Measurements from ENCODE around the gene MYO1B.
"Not testable (repeated sequence)": the region's sequence is repeated elsewhere in the genome, so short reads cannot be mapped to it uniquely, and the experiment has no call there.

MYO1B gene

DNA sequence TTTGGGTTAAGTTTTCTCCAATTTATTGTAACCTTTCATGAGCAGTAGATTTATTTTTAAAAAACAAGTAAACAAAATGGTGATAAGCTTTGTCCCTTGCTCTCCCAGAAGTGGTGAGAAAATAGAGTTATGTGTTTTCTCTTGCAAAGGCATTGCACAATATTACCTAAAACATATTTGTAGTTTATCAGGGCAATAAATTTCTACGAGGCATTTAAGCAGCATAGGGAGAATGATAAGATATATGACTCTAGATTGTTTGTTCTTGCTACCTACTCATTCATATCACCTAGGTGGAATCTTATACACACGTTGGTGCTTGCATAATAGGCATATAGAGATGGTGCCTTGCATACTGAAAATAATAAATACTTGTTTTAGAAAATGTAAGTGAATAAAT is 201.7 kb downstream of the MYO1B start:
- no peak overlapping the region for H3K27ac ChIP-seq
- TF ChIP-seq, protein P1, sequence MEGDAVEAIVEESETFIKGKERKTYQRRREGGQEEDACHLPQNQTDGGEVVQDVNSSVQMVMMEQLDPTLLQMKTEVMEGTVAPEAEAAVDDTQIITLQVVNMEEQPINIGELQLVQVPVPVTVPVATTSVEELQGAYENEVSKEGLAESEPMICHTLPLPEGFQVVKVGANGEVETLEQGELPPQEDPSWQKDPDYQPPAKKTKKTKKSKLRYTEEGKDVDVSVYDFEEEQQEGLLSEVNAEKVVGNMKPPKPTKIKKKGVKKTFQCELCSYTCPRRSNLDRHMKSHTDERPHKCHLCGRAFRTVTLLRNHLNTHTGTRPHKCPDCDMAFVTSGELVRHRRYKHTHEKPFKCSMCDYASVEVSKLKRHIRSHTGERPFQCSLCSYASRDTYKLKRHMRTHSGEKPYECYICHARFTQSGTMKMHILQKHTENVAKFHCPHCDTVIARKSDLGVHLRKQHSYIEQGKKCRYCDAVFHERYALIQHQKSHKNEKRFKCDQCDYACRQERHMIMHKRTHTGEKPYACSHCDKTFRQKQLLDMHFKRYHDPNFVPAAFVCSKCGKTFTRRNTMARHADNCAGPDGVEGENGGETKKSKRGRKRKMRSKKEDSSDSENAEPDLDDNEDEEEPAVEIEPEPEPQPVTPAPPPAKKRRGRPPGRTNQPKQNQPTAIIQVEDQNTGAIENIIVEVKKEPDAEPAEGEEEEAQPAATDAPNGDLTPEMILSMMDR (IDR thresholded peaks at IDR 0.05) = no peak
- TF ChIP-seq ZFX (IDR thresholded peaks at IDR 0.05; ENCODE audit: borderline replicate concordance) = no peak

DNA sequence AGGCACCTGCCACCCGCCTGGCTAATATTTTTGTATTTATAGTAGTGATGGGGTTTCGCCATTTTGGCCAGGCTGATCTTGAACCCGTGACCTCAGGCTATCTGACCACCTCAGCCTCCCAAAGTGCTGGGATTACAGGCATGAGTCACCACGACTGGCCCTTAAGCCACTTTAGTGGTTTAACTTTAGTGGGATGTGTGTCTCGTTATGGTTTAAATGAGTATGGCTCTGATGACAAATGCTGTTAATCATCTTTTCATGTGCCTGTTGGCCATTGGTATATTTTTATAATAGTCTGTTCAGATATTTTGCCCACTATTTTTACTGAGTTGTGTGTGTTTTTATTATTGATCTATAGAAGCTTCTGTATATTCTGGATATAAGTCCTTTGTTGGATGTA is 205.9 kb downstream of the MYO1B start:
- no peak overlapping the region for H3K27ac ChIP-seq
- TF ChIP-seq, protein P1 (IDR thresholded peaks at IDR 0.05) = no peak
- no peak for TF ChIP-seq ZFX (IDR thresholded peaks at IDR 0.05; ENCODE audit: borderline replicate concordance)

DNA sequence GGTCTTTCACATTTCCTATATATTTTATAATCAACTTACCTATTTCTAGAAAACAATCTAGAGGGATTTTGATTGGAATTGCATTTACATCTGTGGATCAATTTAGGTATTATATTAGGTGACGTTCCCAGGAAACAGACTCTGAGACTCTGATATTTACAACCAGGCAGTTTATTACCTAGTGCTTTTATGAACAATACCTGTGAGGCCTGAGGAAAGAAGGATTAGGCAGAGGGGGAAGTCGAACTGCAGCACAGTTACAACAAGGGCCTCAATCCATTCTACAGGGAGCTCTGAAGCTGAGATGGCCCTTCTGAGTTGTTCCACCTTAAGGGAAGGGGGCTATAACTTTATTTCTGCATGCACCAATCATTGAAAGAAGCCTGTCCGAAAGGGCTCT is 206.9 kb downstream of the MYO1B start:
- no peak overlapping the region for H3K27ac ChIP-seq
- TF ChIP-seq, protein P1 (IDR thresholded peaks at IDR 0.05) = no peak
- no peak for TF ChIP-seq ZFX (IDR thresholded peaks at IDR 0.05; ENCODE audit: borderline replicate concordance)

DNA sequence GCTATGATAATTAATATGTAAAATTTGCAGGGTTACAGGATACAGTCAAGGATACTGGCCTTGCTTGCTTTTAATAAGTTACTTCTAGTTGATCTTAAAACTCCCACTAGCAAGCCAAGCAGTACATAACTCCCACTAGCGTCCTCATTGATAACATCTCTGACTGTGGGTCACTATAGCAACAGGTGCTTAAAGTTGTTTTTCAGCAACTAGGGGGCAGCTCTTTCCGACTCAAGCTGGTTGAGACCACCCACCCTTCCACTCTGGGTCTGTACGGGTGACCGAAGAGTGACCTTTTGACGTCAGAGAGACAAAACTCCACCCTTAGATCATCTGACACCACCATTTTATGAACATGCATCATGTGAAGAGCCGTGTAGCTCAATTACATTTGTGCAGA is 208.6 kb downstream of the MYO1B start:
- TF ChIP-seq, protein P1 (IDR thresholded peaks at IDR 0.05) = no peak
- TF ChIP-seq ZFX (IDR thresholded peaks at IDR 0.05; ENCODE audit: borderline replicate concordance) = no peak
- H3K27ac ChIP-seq = no peak overlapping the region

DNA sequence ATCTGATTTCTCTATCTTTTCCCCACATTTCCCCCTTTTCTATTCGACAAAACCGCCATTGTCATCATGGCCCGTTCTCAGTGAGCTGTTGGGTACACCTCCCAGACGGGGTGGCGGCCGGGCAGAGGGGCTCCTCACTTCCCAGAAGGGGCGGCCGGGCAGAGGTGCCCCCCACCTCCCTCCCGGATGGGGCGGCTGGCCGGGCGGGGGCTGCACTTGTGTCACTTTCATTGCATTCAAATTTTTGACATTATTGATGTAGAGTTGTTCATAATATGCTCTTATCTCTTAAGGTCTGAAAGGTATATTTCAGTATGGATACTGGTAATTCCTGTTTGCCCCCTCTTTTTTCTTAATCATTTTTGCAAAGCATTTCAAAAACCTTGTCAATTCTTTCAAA is 211.3 kb downstream of the MYO1B start:
- H3K27ac ChIP-seq = not testable (repeated sequence)

DNA sequence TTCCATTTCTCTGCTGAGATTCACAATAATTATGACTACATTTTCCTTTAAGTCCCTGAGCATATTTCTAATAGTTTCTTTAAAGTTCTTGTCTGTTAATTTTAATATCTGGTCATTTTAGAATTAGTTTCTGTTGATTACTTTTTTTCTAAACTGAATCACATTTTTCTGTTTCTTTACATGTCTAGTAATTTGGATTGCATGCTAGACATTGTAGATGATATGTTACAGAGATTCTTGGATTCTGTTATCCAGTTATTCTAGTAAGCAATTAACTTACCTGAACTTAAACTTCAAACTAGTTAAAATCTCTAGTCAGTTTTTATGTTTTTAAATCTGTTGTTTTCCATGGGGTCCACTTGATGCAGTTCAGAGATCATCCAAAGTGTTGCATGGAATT is 214.0 kb downstream of the MYO1B start:
- H3K27ac ChIP-seq = no peak overlapping the region
- TF ChIP-seq ZFX (IDR thresholded peaks at IDR 0.05; ENCODE audit: borderline replicate concordance) = no peak
- TF ChIP-seq, protein P1 (IDR thresholded peaks at IDR 0.05) = no peak

DNA sequence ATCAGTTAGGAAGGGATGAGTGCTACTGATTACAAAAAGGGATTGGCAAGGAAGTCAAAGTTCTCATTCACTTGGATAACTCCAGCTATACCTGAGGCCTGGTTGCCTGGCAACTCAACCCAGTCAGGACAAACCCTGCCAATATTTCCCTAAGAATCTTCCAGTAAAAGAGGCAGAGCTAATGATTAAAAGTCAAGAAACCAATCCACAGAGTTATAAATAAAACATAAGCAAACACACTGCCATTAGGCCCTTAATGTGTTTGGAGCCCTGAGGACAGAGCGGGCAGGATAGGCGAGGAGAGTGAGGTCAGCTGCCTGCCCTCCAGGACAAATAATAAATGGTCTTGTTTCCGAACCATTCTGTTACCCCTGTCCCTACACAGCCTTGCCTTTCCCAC is 217.2 kb downstream of the MYO1B start:
- TF ChIP-seq ZFX (IDR thresholded peaks at IDR 0.05; ENCODE audit: borderline replicate concordance) = no peak
- TF ChIP-seq, protein P1 (IDR thresholded peaks at IDR 0.05) = no peak
- H3K27ac ChIP-seq = peak overlapping the region; percentile 80

DNA sequence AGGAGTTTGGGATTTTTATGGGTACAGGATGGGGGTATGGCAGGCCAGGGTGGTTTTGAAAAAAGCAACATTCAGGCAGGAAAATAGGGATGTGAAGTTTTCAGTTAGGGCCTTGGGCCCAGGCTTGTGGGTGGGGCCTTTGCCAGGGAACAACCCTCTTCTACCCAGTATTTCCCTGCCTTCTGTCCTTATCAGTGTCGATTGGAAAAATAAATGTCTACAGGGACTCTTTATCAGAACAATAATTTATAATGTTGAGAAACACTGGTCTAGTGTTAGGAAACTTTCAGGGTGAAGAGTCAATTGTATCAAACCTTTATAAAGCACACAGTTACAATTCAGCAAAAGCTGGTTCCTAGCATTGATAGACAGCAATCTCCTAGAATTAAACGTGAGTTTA is 218.6 kb downstream of the MYO1B start:
- H3K27ac ChIP-seq = peak overlapping the region; percentile 80; the same call in 1 of the 2 replicates
- no peak for TF ChIP-seq ZFX (IDR thresholded peaks at IDR 0.05; ENCODE audit: borderline replicate concordance)
- TF ChIP-seq, protein P1 (IDR thresholded peaks at IDR 0.05) = no peak

Measured in 22Rv1 (cell line).